GM12878 (cell line): ENCODE results near the gene OR6B2. TPM values are rescaled to one million over a fixed set of nuclear protein-coding genes. Genes with fewer than 3 reads are reported as not detected.

Experiments
- ATAC-seq: fragments of 200-7000 bp; cut with Tn5 transposase; 3 replicates; pipeline ENCODE4 v1.9.1; 2020; ENCODE audit warnings: mild to moderate bottlenecking, moderate library complexity
- BruUV-seq: library from RNA; stranded (reverse); fragments of 400-500 nt; replicated peaks from 2 replicates; lab custom pipeline; 2021; lab: Mats Ljungman, UMichigan
- CTCF ChIA-PET: fragments of 300-600 bp; sonication (Branson Sonifier 250); formaldehyde crosslinking; extraction: SDS; loops from one replicate; lab custom pipeline; 2021; ENCODE audit warnings: inconsistent platforms; lab: Yijun Ruan, JAX
- POLR2A ChIA-PET: fragments of 350-600 bp; formaldehyde crosslinking; extraction: SDS; loops from one replicate; lab custom pipeline; 2021; ENCODE audit warnings: inconsistent platforms; lab: Charles Lee
- RAD21 ChIA-PET: fragments of 300-600 bp; sonication (Branson Sonifier 250); formaldehyde crosslinking; loops from one replicate; lab custom pipeline; 2023; ENCODE audit warnings: antibody characterized with exemption; ENCODE audit not compliant: unreplicated experiment; lab: Charles Lee
- SMC1A ChIA-PET: fragments of 300-600 bp; sonication (Branson Sonifier 250); formaldehyde crosslinking; loops from one replicate; lab custom pipeline; 2023; ENCODE audit not compliant: unreplicated experiment, uncharacterized antibody; lab: Charles Lee
- DNase-seq: peaks from one replicate; pipeline ENCODE4 v3.0.0-alpha.2; 2011; ENCODE audit warnings: low read depth, low spot score
- FAIRE-seq: peaks from 3 replicates; lab custom pipeline; 2011; peaks lifted over from hg19 to GRCh38; lab: Jason Lieb, UNC
- H2AFZ ChIP-seq: 2 replicates; pipeline ENCODE4 v1.6.0; 2011; ENCODE audit warnings: low read depth, low read length, control low read depth; ENCODE audit not compliant: control insufficient read depth
- H3K27ac ChIP-seq: 2 replicates; pipeline ENCODE4 v1.5.1; 2011; ENCODE audit warnings: control low read depth; ENCODE audit not compliant: control insufficient read depth, insufficient read depth
- H3K27me3 ChIP-seq, 2 experiments: replicated peaks in 1 of 2; 2 replicates each; pipeline versions ENCODE4 v1.6.0 to v1.6.1; 2011; ENCODE audit warnings: low read length in 1 of 2; ENCODE audit not compliant: control insufficient read depth in 2 of 2, insufficient read depth in 2 of 2
- H3K36me3 ChIP-seq, 2 experiments: 2 replicates each; pipeline ENCODE4 v1.5.1; 2011; ENCODE audit warnings: low read length in 1 of 2; ENCODE audit not compliant: control insufficient read depth in 2 of 2, insufficient read depth in 2 of 2
- H3K4me1 ChIP-seq: 2 replicates; pipeline ENCODE4 v1.6.1; 2011; ENCODE audit warnings: mild to moderate bottlenecking, low read length, moderate library complexity, mixed read lengths; ENCODE audit not compliant: control insufficient read depth, insufficient read depth
- H3K4me2 ChIP-seq: 2 replicates; pipeline ENCODE4 v1.6.0; 2011; ENCODE audit warnings: control low read depth; ENCODE audit not compliant: control insufficient read depth, insufficient read depth
- H3K4me3 ChIP-seq: fragments of 200-600 bp; sonication (generic); 2 replicates; pipeline ENCODE4 v1.5.1; 2016
- H3K79me2 ChIP-seq: 2 replicates; pipeline ENCODE4 v1.6.0; 2011; ENCODE audit warnings: low read length; ENCODE audit not compliant: control insufficient read depth, insufficient read depth
- H3K9ac ChIP-seq: 2 replicates; pipeline ENCODE4 v1.8.0; 2011; ENCODE audit warnings: low read length, control low read depth, mixed read lengths; ENCODE audit not compliant: control insufficient read depth, insufficient read depth
- H3K9me3 ChIP-seq: replicated peaks from 3 replicates; pipeline ENCODE4 v1.5.1; 2011; ENCODE audit warnings: mild to moderate bottlenecking, low read length; ENCODE audit not compliant: control insufficient read depth, insufficient read depth
- H4K20me1 ChIP-seq: 2 replicates; pipeline ENCODE4 v1.6.0; 2011; ENCODE audit not compliant: control insufficient read depth, insufficient read depth
- BCL11A ChIP-seq: IDR thresholded peaks from 2 replicates; pipeline ENCODE4 v1.6.1; 2011; ENCODE audit warnings: low read depth, low read length
- EP300 ChIP-seq, 2 experiments: fragments of 150-350 bp in 1 of 2; IDR thresholded peaks; 2 replicates each; pipeline ENCODE4 v1.6.1; 2011 to 2012; ENCODE audit warnings: low read depth in 2 of 2, low read length in 2 of 2, borderline replicate concordance in 1 of 2, improper control_type of control experiment in 1 of 2, inconsistent platforms in 1 of 2; ENCODE audit not compliant: control insufficient read depth in 1 of 2
- HDAC2 ChIP-seq: fragments of 200-600 bp; sonication (generic); IDR thresholded peaks from 2 replicates; pipeline ENCODE4 v1.6.1; 2017
- JUNB ChIP-seq: IDR thresholded peaks from 2 replicates; pipeline ENCODE4 v1.6.1; 2016; ENCODE audit warnings: antibody characterized with exemption, mild to moderate bottlenecking
- MYB ChIP-seq: fragments of 150-350 bp; IDR thresholded peaks from 2 replicates; pipeline ENCODE4 v1.6.1; 2014; ENCODE audit warnings: mild to moderate bottlenecking, low read depth, low read length, borderline replicate concordance
- SUPT20H ChIP-seq: IDR thresholded peaks from 2 replicates; pipeline ENCODE4 v1.6.1; 2011; ENCODE audit warnings: low read depth, mild to moderate bottlenecking, low read length, moderate library complexity, borderline replicate concordance; ENCODE audit not compliant: control insufficient read depth
- WGBS: methylation state at CpG from one replicate; pipeline ENCODE4 v1.1.6; 2016; ENCODE audit warnings: low lambda C conversion rate; ENCODE audit not compliant: insufficient replicate concordance, insufficient coverage; ENCODE audit errors: missing lambda C conversion rate; 5-methylcytosine and 5-hydroxymethylcytosine counted together
- in situ Hi-C: fragments of 300-500 bp; cut with MboI; formaldehyde crosslinking; loops from 9 replicates; pipeline ENCODE4 v1.14.3; 2018; ENCODE audit warnings: mixed read lengths
- intact Hi-C: fragments of 100-400 bp; cut with micrococcal nuclease; formaldehyde crosslinking; loops from one replicate; pipeline ENCODE4 v1.14.2; 2022; ENCODE audit not compliant: unreplicated experiment
- polyA plus RNA-seq, 11 experiments: library from polyadenylated mRNA; depleted of rRNA in 4 of 11; unstranded in 6 of 11; stranded (reverse) in 5 of 11; fragments of >200 nt; fragmentation: Nextera tagmentation in 4 of 11; fragmentation: Illumina TruSeq in 1 of 11; extraction: Ambion mirVana in 4 of 11; extraction: Trizol in 1 of 11; gene quantifications; 1 replicate in 1 of 11; 2 replicates in 10 of 11; pipeline versions ENCODE4 v1.2.1 to v1.2.3, GENCODE V29; 2011 to 2016; ENCODE audit warnings: inconsistent platforms in 2 of 11, missing spikeins in 2 of 11, low read depth in 1 of 11
- total RNA-seq, 4 experiments: library from RNA; depleted of rRNA in 3 of 4; stranded (reverse); fragments of >200 nt in 3 of 4; fragmentation: Illumina TruSeq in 1 of 4; extraction: Trizol in 1 of 4; gene quantifications; 2 replicates each; pipeline versions ENCODE4 v1.2.1 to v1.2.3, GENCODE V29; 2013 to 2021
- TF ChIP-seq, protein P1 (sequence below): fragments of 150-350 bp; IDR thresholded peaks from 2 replicates; pipeline ENCODE4 v1.6.1; 2016; ENCODE audit warnings: low read depth, low read length
- TF ChIP-seq, protein P2 (sequence below): IDR thresholded peaks from 2 replicates; pipeline ENCODE4 v1.6.1; 2012; ENCODE audit warnings: low read length, inconsistent platforms

The OR6B2 gene
- total and polyA plus RNA-seq, 10 of the 15 experiments (the other 5 are each of a cell fraction or from before 2014, with no cell fraction given), result not detected

DNA sequence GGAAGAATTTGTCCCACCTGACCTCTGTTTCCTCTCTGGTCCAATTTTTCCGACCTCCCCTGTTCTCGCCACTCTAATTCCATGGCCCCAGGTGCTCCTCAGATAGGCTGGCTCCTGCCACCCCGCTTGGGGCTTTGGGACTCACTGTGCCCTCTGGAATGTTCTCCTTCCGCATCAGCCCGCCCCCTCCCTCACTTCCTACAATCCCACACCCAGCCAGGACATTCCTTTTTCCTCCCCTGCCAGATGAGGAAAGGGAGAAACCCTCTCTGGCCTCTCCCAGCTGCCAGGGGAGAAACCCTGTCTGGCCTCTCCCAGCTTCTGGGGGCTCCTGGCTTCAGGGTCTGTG lies 3.1 kb upstream of the OR6B2 start (continued):
- no peak for TF ChIP-seq SUPT20H
- TF ChIP-seq BCL11A, result no peak
- no peak for TF ChIP-seq MYB
- no peak for TF ChIP-seq HDAC2
- TF ChIP-seq JUNB, result no peak
- no peak for TF ChIP-seq EP300 (IDR thresholded peaks at IDR 0.05; ENCODE audit: borderline replicate concordance in 1 of 2, control insufficient read depth in 1 of 2, low read depth in 2 of 2, low read length in 2 of 2)

GRCh38 chr2:240032406-240033329 lies 2.4 kb upstream of the OR6B2 start:
- TF ChIP-seq, protein P1, sequence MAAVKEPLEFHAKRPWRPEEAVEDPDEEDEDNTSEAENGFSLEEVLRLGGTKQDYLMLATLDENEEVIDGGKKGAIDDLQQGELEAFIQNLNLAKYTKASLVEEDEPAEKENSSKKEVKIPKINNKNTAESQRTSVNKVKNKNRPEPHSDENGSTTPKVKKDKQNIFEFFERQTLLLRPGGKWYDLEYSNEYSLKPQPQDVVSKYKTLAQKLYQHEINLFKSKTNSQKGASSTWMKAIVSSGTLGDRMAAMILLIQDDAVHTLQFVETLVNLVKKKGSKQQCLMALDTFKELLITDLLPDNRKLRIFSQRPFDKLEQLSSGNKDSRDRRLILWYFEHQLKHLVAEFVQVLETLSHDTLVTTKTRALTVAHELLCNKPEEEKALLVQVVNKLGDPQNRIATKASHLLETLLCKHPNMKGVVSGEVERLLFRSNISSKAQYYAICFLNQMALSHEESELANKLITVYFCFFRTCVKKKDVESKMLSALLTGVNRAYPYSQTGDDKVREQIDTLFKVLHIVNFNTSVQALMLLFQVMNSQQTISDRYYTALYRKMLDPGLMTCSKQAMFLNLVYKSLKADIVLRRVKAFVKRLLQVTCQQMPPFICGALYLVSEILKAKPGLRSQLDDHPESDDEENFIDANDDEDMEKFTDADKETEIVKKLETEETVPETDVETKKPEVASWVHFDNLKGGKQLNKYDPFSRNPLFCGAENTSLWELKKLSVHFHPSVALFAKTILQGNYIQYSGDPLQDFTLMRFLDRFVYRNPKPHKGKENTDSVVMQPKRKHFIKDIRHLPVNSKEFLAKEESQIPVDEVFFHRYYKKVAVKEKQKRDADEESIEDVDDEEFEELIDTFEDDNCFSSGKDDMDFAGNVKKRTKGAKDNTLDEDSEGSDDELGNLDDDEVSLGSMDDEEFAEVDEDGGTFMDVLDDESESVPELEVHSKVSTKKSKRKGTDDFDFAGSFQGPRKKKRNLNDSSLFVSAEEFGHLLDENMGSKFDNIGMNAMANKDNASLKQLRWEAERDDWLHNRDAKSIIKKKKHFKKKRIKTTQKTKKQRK, result no peak
- TF ChIP-seq, protein P2, sequence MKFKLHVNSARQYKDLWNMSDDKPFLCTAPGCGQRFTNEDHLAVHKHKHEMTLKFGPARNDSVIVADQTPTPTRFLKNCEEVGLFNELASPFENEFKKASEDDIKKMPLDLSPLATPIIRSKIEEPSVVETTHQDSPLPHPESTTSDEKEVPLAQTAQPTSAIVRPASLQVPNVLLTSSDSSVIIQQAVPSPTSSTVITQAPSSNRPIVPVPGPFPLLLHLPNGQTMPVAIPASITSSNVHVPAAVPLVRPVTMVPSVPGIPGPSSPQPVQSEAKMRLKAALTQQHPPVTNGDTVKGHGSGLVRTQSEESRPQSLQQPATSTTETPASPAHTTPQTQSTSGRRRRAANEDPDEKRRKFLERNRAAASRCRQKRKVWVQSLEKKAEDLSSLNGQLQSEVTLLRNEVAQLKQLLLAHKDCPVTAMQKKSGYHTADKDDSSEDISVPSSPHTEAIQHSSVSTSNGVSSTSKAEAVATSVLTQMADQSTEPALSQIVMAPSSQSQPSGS, result no peak
- ChIA-PET SMC1A (no interaction called here), CTCF (interaction anchor here (2.1 kb wide), 1 partner anchor 10 kb away, joined by 7 read pairs; no protein-coding TSS in a partner anchor), POLR2A (no interaction called here), RAD21 (no interaction called here)
- Histone ChIP-seq H3K9ac (no peak overlapping the region), H3K27me3 (peaks cover 0 to 2% of the 10 kb centered on the region in 2 experiments; a peak in 1 of 4 replicates), H4K20me1 (no peaks in the 10 kb centered on the region), H3K9me3 (no peaks in the 10 kb centered on the region), H3K4me3 (no peak overlapping the region), H3K4me2 (no peak overlapping the region), H3K4me1 (no peaks in the 10 kb centered on the region), H2AFZ (no peak overlapping the region), H3K36me3 (no peaks in the 10 kb centered on the region), H3K79me2 (no peaks in the 10 kb centered on the region), H3K27ac (no peak overlapping the region)
- FAIRE-seq, result no peak
- intact Hi-C loops (no loop called here), in situ Hi-C loops (no loop called here)
- no TSS peak for BruUV-seq
- no peak for ATAC-seq
- DNase-seq, result no peak
- WGBS, result 18% methylated on average over 14 of the region's 14 CpGs
